Stimulated activated CD8-positive, alpha-beta memory T cell treated with anti-CD3 and anti-CD28 coated beads, Interleukin-12 subunit alpha, Interleukin-12 subunit beta, amount 100 ng/mL, for 24 hours (primary cell): Measurements from ENCODE around the gene COG5.

Experiments
- DNase-seq: peaks from one replicate; pipeline ENCODE4 v3.0.0-alpha.2; 2020; ENCODE audit errors: extremely low read depth

Gene COG5

GRCh38 chr7:107186240-107186639 is 377.5 kb downstream of the COG5 start:
- DNase-seq: no peak

DNA sequence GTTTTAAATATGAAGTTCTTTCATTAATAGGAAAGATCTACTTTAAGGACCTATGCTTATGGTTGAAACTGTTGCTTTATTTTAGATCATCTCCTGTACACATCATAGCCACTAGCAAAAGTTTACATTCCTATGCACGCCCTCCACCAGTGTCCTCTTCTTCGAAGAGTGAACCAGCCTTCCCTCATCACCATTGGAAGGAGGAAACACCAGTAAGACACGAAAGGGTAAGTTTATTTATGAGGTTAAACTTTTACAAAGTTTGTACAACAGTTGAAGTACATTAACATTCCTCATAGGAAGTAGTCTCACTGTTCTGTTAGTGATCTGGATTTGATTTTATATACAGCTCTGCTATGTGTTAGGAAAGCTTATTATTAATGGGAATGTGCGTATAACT is 378.0 kb downstream of the COG5 start:
- DNase-seq: no peak

- no peak for DNase-seq
These were observed 382.5 kb downstream of the COG5 start for GRCh38 chr7:107181172-107181571.

DNA sequence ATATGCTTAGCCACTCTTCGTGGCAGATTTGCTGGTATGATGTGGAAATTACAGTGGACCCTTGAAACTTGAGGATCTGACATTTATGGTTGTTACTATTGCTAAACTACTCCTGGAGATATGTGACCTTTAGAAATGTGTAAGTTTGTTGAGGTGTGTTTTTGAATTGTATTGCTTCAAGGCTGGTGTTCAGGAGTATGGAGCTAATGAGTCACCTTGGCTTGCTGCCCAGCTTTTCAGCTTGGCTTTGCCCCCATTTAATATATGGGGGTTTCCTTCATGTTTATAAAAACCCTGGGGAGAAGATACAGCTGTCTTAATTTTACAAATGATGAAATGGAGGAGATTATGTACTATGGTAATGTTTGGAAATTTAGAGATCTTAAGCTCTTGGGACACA is 383.3 kb downstream of the COG5 start:
- DNase-seq: peak; percentile 26

DNA sequence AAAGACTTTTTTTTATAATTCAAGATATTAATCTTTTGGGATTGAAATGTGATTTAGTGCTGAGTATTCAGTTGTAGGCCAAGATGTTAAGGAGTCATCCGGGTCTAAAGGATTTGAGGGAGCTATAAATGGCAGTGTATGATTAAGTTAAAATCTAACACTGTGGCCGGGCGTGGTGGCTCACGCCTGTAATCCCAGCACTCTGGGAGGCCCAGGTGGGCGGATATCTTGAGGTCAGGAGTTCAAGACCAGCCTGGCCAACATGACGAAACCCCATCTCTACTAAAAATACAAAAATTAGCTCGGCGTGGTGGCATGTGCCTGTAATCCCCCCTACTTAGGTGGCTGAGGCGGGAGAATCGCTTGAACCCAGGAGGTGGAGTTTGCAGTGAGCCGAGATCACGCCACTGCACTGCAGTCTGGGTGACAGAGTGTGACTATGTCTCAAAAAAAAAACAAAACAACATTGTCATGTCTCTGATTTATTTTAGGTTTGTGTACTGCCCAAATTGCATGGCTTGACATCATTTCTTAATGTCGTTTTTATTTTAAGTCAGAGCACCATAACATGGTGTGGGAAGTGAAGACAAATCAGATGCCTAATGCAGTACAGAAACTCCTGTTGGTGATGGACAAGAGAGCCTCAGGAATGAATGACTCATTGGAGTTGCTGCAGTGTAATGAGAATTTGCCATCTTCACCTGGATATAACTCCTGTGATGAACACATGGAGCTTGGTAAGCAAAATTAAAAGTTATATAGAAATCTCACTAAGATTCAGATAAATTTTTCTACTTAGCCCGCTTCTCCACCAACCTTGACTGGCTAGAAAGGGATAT is 384.2 kb downstream of the COG5 start:
- DNase-seq: no peak

DNA sequence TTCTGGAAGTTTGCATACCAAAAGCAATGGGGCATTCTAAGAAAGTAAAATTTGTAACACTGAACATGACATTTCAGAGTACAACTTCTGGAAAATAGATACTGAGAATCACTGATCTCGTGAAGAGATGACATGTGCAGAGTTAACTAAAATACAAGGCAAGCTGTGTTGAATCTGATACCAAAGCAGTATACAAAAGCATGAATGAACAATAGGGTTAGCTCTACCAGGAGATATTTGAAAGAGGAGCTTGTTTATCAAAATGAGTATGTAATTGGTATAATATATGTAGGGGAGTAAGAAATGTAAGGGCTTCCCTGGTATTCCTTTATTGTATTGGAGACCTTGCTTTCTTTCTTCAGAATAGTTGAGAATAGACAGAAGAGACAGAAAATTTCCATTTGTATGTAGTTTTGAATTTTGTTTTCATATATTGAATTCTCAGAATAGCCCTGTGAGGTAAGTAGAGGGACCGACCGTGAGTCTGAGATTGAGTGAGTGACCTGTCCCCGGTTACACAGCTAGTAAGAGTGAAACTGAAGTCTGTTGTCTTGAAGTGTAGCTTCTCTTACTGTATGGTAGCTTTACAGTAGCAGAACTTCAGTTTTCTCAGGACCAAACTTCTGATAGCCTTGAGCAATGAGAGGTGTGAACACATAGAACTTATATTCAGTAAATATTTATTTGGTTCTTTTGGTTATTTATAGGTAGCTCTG is 389.9 kb downstream of the COG5 start:
- DNase-seq: no peak

GRCh38 chr7:107173191-107173590 is 390.5 kb downstream of the COG5 start:
- DNase-seq: no peak

- DNase-seq: no peak
These were observed 391.3 kb downstream of the COG5 start for GRCh38 chr7:107172276-107173032.

- no peak for DNase-seq
These were observed 392.2 kb downstream of the COG5 start for GRCh38 chr7:107171496-107171895.

DNA sequence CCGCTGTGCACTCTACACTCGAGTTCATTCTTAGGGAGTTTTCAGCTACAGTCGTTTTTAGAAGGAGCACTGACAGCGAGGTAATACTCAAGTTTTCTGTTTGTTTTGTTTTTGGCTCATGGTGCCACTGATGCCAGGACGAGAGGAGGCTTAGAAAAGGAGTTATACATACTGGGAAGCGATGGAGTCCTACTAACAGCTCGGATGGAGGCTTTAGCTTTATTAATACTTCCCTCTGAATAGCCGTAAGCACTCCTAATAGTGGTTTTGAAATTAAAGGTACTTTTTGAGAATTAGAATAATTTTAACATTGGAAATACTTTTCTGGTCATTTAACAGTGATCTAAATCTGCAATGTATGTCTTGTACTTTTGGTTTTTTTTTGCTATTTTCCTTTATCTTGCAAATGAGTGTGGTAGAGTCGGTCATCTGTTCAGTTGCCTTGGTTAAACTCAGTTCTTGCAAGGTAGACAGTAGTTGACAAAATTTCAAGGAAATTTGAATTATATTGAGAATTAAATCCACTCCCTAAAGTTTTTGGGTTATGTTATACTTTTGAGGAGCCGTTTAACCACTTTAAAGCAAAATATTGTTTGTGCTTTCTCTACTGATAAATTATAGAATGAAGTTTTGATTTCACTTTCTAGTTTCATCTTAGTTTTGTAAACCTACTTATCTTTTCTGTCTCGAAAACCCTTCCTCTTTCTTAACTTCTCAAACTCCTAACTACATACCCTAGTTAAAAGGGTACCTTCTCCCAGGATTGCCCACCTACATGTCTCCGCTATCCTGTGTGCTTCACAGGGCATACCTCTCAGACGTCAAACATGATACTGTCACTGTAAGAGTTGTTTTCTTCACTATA is 393.4 kb downstream of the COG5 start:
- no peak for DNase-seq

GRCh38 chr7:107169120-107170050 is 394.3 kb downstream of the COG5 start:
- DNase-seq: peak; percentile 74

DNA sequence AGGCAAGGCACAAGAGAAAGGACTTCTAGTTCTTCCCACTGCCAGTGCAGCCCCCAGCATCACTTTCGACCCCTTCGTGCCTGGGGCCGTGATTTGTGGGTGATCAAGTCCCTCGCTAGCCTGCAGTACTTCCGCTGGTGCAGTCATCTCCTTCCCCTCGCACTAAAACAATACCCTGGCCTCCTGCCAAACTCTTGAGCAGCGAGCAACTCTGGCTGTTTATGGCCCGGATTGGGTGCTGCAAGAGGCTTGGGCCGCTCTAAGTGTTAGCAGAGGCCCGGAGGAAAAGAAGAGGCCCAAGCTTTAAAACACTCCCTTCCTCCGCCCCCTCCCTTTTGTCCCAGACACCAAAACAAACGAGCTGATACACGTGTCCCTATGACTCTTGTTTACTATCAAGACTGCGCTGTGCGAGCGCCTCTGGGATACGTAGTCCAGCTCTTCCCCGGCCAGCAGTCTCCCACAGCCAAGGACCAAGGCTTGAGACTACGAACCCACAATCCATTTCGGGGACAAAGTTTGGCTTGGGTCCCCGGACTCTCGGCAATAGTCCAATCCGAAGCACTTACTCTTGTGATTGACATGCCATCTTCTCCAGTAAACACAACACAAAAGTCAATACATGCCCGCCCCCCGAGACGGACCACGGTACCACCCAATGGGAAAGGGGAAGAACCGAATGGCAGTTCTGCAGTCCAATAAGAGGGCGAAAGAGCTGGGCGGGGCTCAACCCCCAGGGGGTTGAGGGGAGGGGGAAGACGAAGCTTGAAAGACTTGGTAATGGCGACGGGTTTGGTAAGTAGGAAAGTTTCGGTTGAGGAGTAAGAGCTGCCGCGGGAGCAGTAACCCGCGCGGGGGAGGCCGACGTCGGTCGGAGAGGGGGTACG is 395.2 kb downstream of the COG5 start, which contains the start of gene HBP1:
Gene HBP1, plus strand, starts transcription at position 771 of the 887 bp plus-strand sequence. CDS start 10,891 bp downstream, outside the sequence.
- DNase-seq: peak; percentile 91

- no peak for DNase-seq
These were observed 396.1 kb downstream of the COG5 start for GRCh38 chr7:107167483-107168232.

- no peak for DNase-seq
These were observed 396.8 kb downstream of the COG5 start for GRCh38 chr7:107166736-107167426.

GRCh38 chr7:107165341-107165740 is 398.4 kb downstream of the COG5 start:
- DNase-seq: no peak

- DNase-seq: no peak
These were observed 399.6 kb downstream of the COG5 start for GRCh38 chr7:107164092-107164491.

DNA sequence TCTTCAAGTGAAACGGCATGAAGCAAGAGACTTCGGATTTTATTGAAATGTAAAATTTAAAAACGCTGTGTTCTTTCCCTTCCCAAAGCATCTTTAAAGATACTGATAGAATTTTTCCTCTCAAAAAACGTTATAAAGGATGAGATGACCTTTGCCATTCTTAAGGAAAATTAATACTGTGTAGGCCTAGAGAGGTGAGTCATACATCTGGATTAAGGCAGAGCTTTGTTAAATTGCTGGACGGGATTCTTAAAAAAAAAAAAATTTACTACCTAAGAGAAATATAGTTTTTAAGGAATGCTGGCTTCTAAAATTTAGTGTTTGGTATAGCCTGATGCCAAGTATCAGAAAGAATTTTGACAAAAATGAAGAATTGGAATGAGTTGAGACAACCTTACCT is 401.2 kb downstream of the COG5 start:
- DNase-seq: no peak

DNA sequence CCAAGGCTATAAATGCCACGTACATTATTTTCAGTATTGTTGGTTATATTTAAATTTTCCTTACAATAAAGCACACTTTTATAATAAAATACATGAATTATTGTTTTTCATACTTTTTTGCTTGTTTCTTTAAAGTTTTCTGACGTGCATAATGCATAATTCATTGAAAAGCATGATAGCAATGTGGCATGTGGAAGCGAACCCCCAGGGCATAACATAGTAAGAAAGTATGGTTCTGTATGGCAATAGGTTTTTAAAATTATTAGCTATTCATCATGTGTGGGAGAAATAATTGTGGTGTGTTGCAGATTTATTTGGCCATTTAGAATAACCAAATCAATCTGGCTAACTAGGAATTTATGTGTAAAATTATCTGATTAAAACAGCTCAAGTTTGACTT is 402.3 kb downstream of the COG5 start:
- DNase-seq: no peak
